Vagina (tissue), 2 donors: ENCODE measurements around the gene SPINK8.

Experiments
- POLR2A ChIP-seq, 2 donors: fragments of 450-650 bp; IDR thresholded peaks; one replicate each; pipeline ENCODE4 v1.6.1; 2017; ENCODE audit warnings: antibody characterized with exemption in 2 of 2, mild to moderate bottlenecking in 2 of 2, moderate library complexity in 2 of 2
- TF ChIP-seq, protein P1 (sequence below), 3 experiments: fragments of 450-650 bp in 2 of 3; fragments of 200-600 bp in 1 of 3; sonication (generic) in 1 of 3; IDR thresholded peaks; one replicate each; pipeline ENCODE4 v1.5.1; 2017 to 2019; ENCODE audit warnings: antibody characterized with exemption in 3 of 3, mild to moderate bottlenecking in 2 of 3, moderate library complexity in 2 of 3

DNA sequence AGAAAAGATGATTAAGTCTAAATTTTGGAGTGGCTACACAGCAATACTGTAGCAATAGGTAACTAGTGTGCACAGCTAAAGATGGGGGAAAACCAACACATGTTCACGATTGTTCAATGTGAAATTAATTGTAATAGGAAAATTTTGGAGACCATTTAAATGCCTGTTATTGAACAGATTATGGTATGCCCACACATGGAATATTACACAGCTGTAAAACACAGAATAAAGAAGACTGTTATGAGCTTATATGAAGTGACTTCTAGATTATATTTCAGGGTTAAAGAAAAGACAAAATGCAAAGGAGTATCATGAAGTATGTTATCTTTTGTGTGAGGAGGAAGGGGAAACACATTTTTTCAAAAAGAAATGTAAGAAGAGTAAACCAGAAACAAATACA, 43.8 kb downstream of the SPINK8 start:
- TF ChIP-seq, protein P1, sequence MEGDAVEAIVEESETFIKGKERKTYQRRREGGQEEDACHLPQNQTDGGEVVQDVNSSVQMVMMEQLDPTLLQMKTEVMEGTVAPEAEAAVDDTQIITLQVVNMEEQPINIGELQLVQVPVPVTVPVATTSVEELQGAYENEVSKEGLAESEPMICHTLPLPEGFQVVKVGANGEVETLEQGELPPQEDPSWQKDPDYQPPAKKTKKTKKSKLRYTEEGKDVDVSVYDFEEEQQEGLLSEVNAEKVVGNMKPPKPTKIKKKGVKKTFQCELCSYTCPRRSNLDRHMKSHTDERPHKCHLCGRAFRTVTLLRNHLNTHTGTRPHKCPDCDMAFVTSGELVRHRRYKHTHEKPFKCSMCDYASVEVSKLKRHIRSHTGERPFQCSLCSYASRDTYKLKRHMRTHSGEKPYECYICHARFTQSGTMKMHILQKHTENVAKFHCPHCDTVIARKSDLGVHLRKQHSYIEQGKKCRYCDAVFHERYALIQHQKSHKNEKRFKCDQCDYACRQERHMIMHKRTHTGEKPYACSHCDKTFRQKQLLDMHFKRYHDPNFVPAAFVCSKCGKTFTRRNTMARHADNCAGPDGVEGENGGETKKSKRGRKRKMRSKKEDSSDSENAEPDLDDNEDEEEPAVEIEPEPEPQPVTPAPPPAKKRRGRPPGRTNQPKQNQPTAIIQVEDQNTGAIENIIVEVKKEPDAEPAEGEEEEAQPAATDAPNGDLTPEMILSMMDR (IDR thresholded peaks at IDR 0.05): no peak
- no peak for TF ChIP-seq POLR2A (IDR thresholded peaks at IDR 0.05)
